Colonic mucosa (tissue), 4 donors: ENCODE data around the gene PDZD8. TPM values are rescaled to one million over a fixed set of nuclear protein-coding genes. Genes with fewer than 3 reads are reported as not detected.

Experiments
- DNase-seq: peaks from one replicate; pipeline ENCODE4 v3.0.0-alpha.2; 2020
- H3K27ac ChIP-seq: fragments of 200-600 bp; one replicate; pipeline ENCODE4 v1.8.0; 2021
- H3K27me3 ChIP-seq: fragments of 200-600 bp; one replicate; pipeline ENCODE4 v1.8.0; 2021
- H3K36me3 ChIP-seq: fragments of 200-600 bp; one replicate; pipeline ENCODE4 v1.8.0; 2021
- H3K4me1 ChIP-seq: fragments of 200-600 bp; one replicate; pipeline ENCODE4 v1.8.0; 2021; ENCODE audit warnings: mild to moderate bottlenecking
- H3K4me3 ChIP-seq: fragments of 200-600 bp; one replicate; pipeline ENCODE4 v1.8.0; 2021
- H3K9ac ChIP-seq, 2 donors: one replicate each; pipeline ENCODE4 v1.7.0; 2013; ENCODE audit warnings: control low read depth in 2 of 2, low read depth in 2 of 2, low read length in 2 of 2
- H3K9me3 ChIP-seq: fragments of 200-600 bp; one replicate; pipeline ENCODE4 v1.8.0; 2021
- CTCF ChIP-seq: fragments of 200-600 bp; IDR thresholded peaks from one replicate; pipeline ENCODE4 v1.8.0; 2022; ENCODE audit warnings: antibody characterized with exemption, mild to moderate bottlenecking
- intact Hi-C: fragments of 100-400 bp; cut with DNase I; formaldehyde crosslinking; loops from one replicate; pipeline ENCODE4 v1.14.1; 2022
- total RNA-seq, 2 donors: library from RNA; stranded (reverse); fragmentation: NEBNext Ultra II Directional in 1 of 2; extraction: Animal tissue kit (Norgen Biotek cat#: 25700) in 1 of 2; gene quantifications; one replicate each; pipeline ENCODE4 v1.2.1, GENCODE V29; 2021
- donor health status: healthy.
- donor health status: DM: no; HTN: no; CAD: no.
- donor health status: DM: no; HTN: no; CAD: no.

The PDZD8 gene
- total RNA-seq, 2 donors from 2014 or later, result 68.5 to 82.0 TPM

GRCh38 chr10:117419159-117419558, 43.9 kb upstream of the PDZD8 start:
- Histone ChIP-seq H3K4me3 (no peak overlapping the region), H3K9me3 (no peaks in the 10 kb centered on the region), H3K9ac (no peak overlapping the region), H3K36me3 (no peaks in the 10 kb centered on the region), H3K27me3 (no peaks in the 10 kb centered on the region), H3K4me1 (no peaks in the 10 kb centered on the region), H3K27ac (no peak overlapping the region)
- intact Hi-C loops, result no loop called here
- DNase-seq, result no peak
- TF ChIP-seq CTCF, result no peak

GRCh38 chr10:117418121-117418520, 42.9 kb upstream of the PDZD8 start:
- H3K9ac ChIP-seq, result no peak overlapping the region
- no peaks in the 10 kb centered on the region for H3K36me3 ChIP-seq
- H3K27ac ChIP-seq, result no peak overlapping the region
- H3K4me1 ChIP-seq, result no peaks in the 10 kb centered on the region
- TF ChIP-seq CTCF, result no peak
- intact Hi-C loops, result no loop called here
- DNase-seq, result peak; percentile 34
- no peaks in the 10 kb centered on the region for H3K9me3 ChIP-seq
- no peaks in the 10 kb centered on the region for H3K27me3 ChIP-seq
- no peak overlapping the region for H3K4me3 ChIP-seq

- no peak overlapping the region for H3K4me3 ChIP-seq
- intact Hi-C loops, result no loop called here
Observed at GRCh38 chr10:117417196-117417595, 42.0 kb upstream of the PDZD8 start.

GRCh38 chr10:117413928-117414618, 38.8 kb upstream of the PDZD8 start:
- H3K36me3 ChIP-seq, result no peaks in the 10 kb centered on the region
- intact Hi-C loops, result no loop called here
- H3K27me3 ChIP-seq, result no peaks in the 10 kb centered on the region
- H3K9me3 ChIP-seq, result no peaks in the 10 kb centered on the region
- no peak for TF ChIP-seq CTCF
- H3K9ac ChIP-seq, result no peak overlapping the region
- no peak overlapping the region for H3K4me3 ChIP-seq
- H3K4me1 ChIP-seq, result no peaks in the 10 kb centered on the region
- no peak overlapping the region for H3K27ac ChIP-seq
- no peak for DNase-seq

More at GRCh38 chr10:117417196-117417595, 42.0 kb upstream of the PDZD8 start:
- H3K27me3 ChIP-seq, result no peaks in the 10 kb centered on the region
- no peaks in the 10 kb centered on the region for H3K9me3 ChIP-seq
- no peak overlapping the region for H3K9ac ChIP-seq
- no peaks in the 10 kb centered on the region for H3K36me3 ChIP-seq
- H3K4me1 ChIP-seq, result no peaks in the 10 kb centered on the region
- no peak overlapping the region for H3K27ac ChIP-seq
- no peak for TF ChIP-seq CTCF
- DNase-seq, result no peak

GRCh38 chr10:117412469-117413010, 37.3 kb upstream of the PDZD8 start:
- H3K4me1 ChIP-seq, result no peaks in the 10 kb centered on the region
- intact Hi-C loops, result no loop called here
- no peak overlapping the region for H3K4me3 ChIP-seq
- no peaks in the 10 kb centered on the region for H3K27me3 ChIP-seq
- H3K9ac ChIP-seq, result no peak overlapping the region
- DNase-seq, result no peak
- H3K36me3 ChIP-seq, result no peaks in the 10 kb centered on the region
- no peaks in the 10 kb centered on the region for H3K9me3 ChIP-seq
- TF ChIP-seq CTCF, result no peak
- no peak overlapping the region for H3K27ac ChIP-seq
